Ishikawa (cell line): ENCODE measurements around the gene NUAK2.

Experiments used
- CEBPB ChIP-seq: IDR thresholded peaks from 2 replicates; pipeline ENCODE4 v1.6.1; 2012
- CREB1 ChIP-seq: IDR thresholded peaks from 2 replicates; pipeline ENCODE4 v1.6.1; 2012; ENCODE audit warnings: low read depth
- EGR1 ChIP-seq: IDR thresholded peaks from 2 replicates; pipeline ENCODE4 v1.6.1; 2012
- EP300 ChIP-seq: IDR thresholded peaks from 2 replicates; pipeline ENCODE4 v1.6.1; 2012; ENCODE audit warnings: borderline replicate concordance
- FOXM1 ChIP-seq: IDR thresholded peaks from 2 replicates; pipeline ENCODE4 v1.6.1; 2012; ENCODE audit warnings: low read depth, borderline replicate concordance
- NFIC ChIP-seq: IDR thresholded peaks from 2 replicates; pipeline ENCODE4 v1.6.1; 2012
- RAD21 ChIP-seq: IDR thresholded peaks from 2 replicates; pipeline ENCODE4 v1.6.1; 2012; ENCODE audit warnings: low read depth
- TAF1 ChIP-seq: IDR thresholded peaks from 2 replicates; pipeline ENCODE4 v1.6.1; 2012; ENCODE audit warnings: low read depth, mild to moderate bottlenecking
- TCF12 ChIP-seq: IDR thresholded peaks from 2 replicates; pipeline ENCODE4 v1.6.1; 2012; ENCODE audit warnings: low read depth
- TEAD4 ChIP-seq: IDR thresholded peaks from 2 replicates; pipeline ENCODE4 v1.6.1; 2012
- YY1 ChIP-seq: IDR thresholded peaks from 2 replicates; pipeline ENCODE4 v1.6.1; 2012; ENCODE audit warnings: low read depth
- ZBTB7A ChIP-seq: IDR thresholded peaks from 2 replicates; pipeline ENCODE4 v1.6.1; 2012; ENCODE audit warnings: low read depth
- TF ChIP-seq, protein P1 (sequence below): IDR thresholded peaks from 2 replicates; pipeline ENCODE4 v1.6.1; 2012; ENCODE audit warnings: low read depth, mild to moderate bottlenecking
- TF ChIP-seq, protein P2 (sequence below): IDR thresholded peaks from 2 replicates; pipeline ENCODE4 v1.6.1; 2012
- TF ChIP-seq, protein P3 (sequence below): IDR thresholded peaks from 2 replicates; pipeline ENCODE4 v1.6.1; 2012

NUAK2 gene

DNA sequence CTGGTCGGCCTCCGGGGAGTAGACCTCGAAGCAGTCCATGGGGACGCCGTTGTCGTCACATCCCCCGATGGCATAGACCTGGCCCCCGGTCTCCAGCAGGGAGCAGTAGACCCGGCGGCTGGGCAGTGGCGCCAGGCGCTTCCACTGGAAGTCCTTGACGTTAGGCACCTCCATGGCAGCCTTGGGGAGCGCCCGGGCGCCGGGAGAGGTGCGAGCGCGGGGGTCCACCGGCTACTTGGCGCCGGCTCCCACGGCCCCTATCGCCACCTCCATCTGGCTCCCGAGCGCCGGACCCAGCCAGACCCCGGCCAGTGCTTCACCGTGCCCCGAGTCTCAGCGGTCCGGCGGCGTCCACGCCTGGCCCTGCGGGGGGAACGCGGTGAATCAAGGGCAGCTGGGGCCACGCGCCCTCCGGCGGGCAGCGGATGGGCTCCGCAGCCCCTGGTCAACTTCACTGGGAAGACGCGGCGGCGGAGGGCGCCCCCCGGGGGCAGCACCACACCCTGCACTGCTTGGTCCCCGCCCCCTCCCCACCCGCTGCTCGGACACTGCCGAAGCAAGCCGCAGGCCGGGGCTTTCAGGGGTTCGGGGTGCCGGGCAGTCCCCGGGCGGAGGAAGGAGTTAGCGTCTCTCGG, 22.0 kb upstream of the NUAK2 start:
- TF ChIP-seq CREB1 (no peak), TEAD4 (no peak), FOXM1 (no peak), YY1 (no peak)
- TF ChIP-seq, protein P1, sequence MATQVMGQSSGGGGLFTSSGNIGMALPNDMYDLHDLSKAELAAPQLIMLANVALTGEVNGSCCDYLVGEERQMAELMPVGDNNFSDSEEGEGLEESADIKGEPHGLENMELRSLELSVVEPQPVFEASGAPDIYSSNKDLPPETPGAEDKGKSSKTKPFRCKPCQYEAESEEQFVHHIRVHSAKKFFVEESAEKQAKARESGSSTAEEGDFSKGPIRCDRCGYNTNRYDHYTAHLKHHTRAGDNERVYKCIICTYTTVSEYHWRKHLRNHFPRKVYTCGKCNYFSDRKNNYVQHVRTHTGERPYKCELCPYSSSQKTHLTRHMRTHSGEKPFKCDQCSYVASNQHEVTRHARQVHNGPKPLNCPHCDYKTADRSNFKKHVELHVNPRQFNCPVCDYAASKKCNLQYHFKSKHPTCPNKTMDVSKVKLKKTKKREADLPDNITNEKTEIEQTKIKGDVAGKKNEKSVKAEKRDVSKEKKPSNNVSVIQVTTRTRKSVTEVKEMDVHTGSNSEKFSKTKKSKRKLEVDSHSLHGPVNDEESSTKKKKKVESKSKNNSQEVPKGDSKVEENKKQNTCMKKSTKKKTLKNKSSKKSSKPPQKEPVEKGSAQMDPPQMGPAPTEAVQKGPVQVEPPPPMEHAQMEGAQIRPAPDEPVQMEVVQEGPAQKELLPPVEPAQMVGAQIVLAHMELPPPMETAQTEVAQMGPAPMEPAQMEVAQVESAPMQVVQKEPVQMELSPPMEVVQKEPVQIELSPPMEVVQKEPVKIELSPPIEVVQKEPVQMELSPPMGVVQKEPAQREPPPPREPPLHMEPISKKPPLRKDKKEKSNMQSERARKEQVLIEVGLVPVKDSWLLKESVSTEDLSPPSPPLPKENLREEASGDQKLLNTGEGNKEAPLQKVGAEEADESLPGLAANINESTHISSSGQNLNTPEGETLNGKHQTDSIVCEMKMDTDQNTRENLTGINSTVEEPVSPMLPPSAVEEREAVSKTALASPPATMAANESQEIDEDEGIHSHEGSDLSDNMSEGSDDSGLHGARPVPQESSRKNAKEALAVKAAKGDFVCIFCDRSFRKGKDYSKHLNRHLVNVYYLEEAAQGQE, result no peak

DNA sequence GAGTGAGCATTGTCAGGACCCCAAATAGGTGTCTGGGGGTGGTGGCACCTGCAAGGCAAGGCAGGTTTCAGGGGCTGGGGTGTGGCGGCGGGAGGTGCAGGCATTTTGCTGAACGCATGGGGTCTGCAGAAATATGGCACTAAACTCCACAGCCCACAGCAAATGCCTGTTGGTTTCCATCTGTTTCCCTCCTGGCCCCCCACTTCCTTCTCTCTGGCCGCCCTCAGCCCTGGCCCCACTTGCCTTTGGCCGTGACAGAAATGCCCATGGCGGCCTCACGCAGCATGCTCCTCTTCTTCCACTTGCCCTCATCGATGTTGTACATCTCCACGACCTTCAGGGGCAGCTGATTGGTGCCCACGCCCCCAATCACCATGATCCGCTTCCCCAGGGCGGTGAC, 21.4 kb upstream of the NUAK2 start:
- TF ChIP-seq, protein P2, sequence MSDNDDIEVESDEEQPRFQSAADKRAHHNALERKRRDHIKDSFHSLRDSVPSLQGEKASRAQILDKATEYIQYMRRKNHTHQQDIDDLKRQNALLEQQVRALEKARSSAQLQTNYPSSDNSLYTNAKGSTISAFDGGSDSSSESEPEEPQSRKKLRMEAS, result no peak
- TF ChIP-seq TEAD4 (no peak), TCF12 (no peak), ZBTB7A (no peak), CREB1 (no peak), EP300 (no peak), FOXM1 (no peak), EGR1 (no peak), RAD21 (no peak), NFIC (no peak), YY1 (no peak)
- TF ChIP-seq, protein P1, result no peak
- TF ChIP-seq, protein P3, sequence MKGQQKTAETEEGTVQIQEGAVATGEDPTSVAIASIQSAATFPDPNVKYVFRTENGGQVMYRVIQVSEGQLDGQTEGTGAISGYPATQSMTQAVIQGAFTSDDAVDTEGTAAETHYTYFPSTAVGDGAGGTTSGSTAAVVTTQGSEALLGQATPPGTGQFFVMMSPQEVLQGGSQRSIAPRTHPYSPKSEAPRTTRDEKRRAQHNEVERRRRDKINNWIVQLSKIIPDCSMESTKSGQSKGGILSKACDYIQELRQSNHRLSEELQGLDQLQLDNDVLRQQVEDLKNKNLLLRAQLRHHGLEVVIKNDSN, result no peak

DNA sequence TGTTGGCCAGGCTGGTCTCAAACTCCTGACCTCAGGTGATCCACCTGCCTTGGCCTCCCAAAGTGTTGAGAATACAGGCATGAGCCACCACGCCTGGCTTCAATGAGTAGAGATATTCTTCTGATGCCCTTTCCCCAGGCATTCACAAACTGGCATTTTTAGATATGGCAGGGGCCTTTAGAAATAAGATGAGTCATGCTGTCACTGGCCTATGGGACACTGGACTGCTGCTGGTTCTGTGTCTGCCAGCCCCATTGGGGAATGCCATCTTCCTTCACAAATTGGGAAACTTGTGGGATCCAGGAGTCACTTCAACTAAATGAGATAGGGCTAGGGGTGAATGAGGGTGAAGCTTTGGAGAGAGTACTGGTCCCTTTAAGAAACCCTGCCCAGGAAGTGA, 19.1 kb upstream of the NUAK2 start:
- TF ChIP-seq TCF12, result no peak
- TF ChIP-seq RAD21, result no peak
- no peak for TF ChIP-seq CEBPB
- TF ChIP-seq TEAD4, result no peak
- no peak for TF ChIP-seq CREB1
- TF ChIP-seq, protein P2, result no peak
- no peak for TF ChIP-seq ZBTB7A
- TF ChIP-seq YY1, result no peak
- no peak for TF ChIP-seq EP300
- TF ChIP-seq, protein P3, result no peak
- TF ChIP-seq, protein P1, result no peak
- no peak for TF ChIP-seq FOXM1
- no peak for TF ChIP-seq EGR1
- no peak for TF ChIP-seq TAF1
- TF ChIP-seq NFIC, result no peak

DNA sequence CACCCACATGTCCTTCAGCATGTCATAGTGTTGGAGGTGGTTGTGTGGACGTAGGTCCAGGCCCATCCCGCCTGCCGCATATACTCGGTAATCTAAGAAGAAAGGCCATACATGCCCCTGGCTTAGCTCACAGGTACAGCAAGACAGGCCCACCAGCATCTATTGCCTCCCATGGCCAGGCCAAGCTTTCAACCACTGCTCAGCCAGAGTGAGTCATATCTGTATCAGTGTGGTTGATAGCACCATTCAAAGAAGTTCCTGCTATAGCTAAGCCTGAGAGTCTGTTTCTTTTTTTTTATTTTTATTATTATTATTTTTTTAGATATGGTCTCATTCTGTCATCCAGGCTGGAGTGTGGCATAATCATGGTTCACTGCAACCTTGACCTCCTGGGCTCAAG, 18.2 kb upstream of the NUAK2 start:
- TF ChIP-seq, protein P2, result no peak
- TF ChIP-seq RAD21 (no peak), TCF12 (no peak), EP300 (no peak), TAF1 (no peak), CEBPB (no peak), TEAD4 (no peak), CREB1 (no peak), ZBTB7A (no peak), FOXM1 (no peak), NFIC (no peak), EGR1 (no peak), YY1 (no peak)
- TF ChIP-seq, protein P1, result no peak
- TF ChIP-seq, protein P3, result no peak
